ENCODE data around the gene ARMC2. TPM values are rescaled to one million over a fixed set of nuclear protein-coding genes. Genes with fewer than 3 reads are reported as not detected.

ARMC2 gene
- total and polyA plus RNA-seq, 2 donors (not counting 1 experiment from before 2014, with no cell fraction given): 4.8 to 9.9 TPM

DNA sequence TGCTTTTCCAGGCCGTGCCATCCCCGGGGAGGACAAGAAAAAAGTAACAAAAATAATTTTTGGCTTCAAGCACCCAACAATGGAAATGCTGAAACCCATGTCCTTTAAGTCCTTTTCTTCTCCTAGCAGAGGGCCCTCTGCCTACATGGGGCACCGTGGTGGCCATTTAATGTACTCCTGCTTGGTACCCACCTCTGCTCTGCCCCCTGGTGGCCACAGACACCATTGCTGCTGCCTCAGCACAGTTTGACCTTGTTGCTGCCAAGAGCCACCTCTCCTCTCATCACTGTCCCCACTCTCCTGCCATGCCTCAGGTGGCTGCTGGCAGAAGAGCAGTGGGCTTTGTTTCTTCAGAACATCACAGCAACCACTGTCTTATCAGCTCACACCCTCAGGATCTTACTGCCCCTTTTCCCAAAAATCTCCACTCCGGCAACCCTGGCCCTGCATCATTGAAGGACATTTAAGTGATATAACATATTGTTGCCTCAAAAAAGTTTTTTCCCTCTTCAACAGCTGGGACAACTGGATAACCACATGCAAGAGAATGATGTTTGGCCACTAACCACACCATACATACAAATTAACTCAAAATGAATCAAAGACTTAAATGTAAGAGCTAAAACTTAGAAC, 12.9 kb upstream of the ARMC2 start:
- CTCF ChIA-PET: interaction anchor here (0.8 to 5.9 kb wide), 18 partner anchors 11 to 298 kb away, joined by 3 to 107 read pairs (median 4); partner anchors contain the start of gene ARMC2
- DNase-seq (peak; percentile 86), ATAC-seq (ENCODE audit: low read depth) (peak; percentile 96)
- Histone ChIP-seq H3K4me1 (ENCODE audit: control insufficient read depth in 2 of 2, insufficient read depth in 2 of 2, low read length in 2 of 2) (peaks cover 14 to 17% of the 10 kb centered on the region in 2 donors), H3K27me3 (replicated peaks in 1 of 4; ENCODE audit: control extremely low read depth in 1 of 4, control insufficient read depth in 3 of 4, insufficient read depth in 4 of 4, low read length in 3 of 4) (peaks cover 0 to 6% (median 2%) of the 10 kb centered on the region in 4 experiments), H4K20me1 (ENCODE audit: control insufficient read depth, insufficient read depth, low read length, poor library complexity, severe bottlenecking) (no peaks in the 10 kb centered on the region), H3K9me3 (ENCODE audit: control extremely low read depth in 1 of 3, control insufficient read depth in 2 of 3, insufficient read depth in 1 of 3, low read length in 2 of 3) (no peaks in the 10 kb centered on the region), H3K36me3 (replicated peaks in 1 of 2; ENCODE audit: control extremely low read depth in 1 of 2, control insufficient read depth in 1 of 2, extremely low read depth in 1 of 2, insufficient read depth in 2 of 2, low read length in 1 of 2) (no peaks in the 10 kb centered on the region), H3K27ac (ENCODE audit: low read length in 2 of 2) (no peak overlapping the region), H3K79me2 (ENCODE audit: control insufficient read depth, insufficient read depth, low read length) (no peaks in the 10 kb centered on the region), H3K4me3 (ENCODE audit: control extremely low read depth in 1 of 5, extremely low read depth in 1 of 5, insufficient read depth in 1 of 5, low read depth in 2 of 5, low read length in 4 of 5) (no peak overlapping the region), H3K9ac (ENCODE audit: low read length) (no peak overlapping the region), H3K4me2 (replicated peaks; ENCODE audit: low read depth, low read length, poor library complexity, severe bottlenecking) (peak overlapping the region; percentile 13), H2AFZ (ENCODE audit: insufficient read depth, low read depth, low read length, poor library complexity, severe bottlenecking) (peak overlapping the region; percentile 40)
- no peaks in the 10 kb centered on the region for H3K9me3 Mint-ChIP-seq (ENCODE audit: insufficient read depth)
- no peak overlapping the region for H3K4me3 Mint-ChIP-seq
- POLR2A ChIA-PET: no interaction called here
- H3K4me1 Mint-ChIP-seq: peaks cover 25% of the 10 kb centered on the region
- H3K27ac Mint-ChIP-seq: no peak overlapping the region
- intact Hi-C loops (cut with micrococcal nuclease): loop anchor here (1.0 to 2.0 kb wide), 5 partner anchors 13 to 293 kb away; partner anchors contain the start of gene ARMC2
- TF ChIP-seq EZH2 (IDR thresholded peaks at IDR 0.05; ENCODE audit: borderline replicate concordance, insufficient read depth, low read depth, low read length, poor library complexity, severe bottlenecking): no peak
- TF ChIP-seq CTCF (IDR thresholded peaks at IDR 0.05): peak; percentile 92
- 28% methylated on average over 3 of the region's 4 CpGs for WGBS (ENCODE audit: insufficient coverage)
- H3K27me3 Mint-ChIP-seq: peaks cover 15% of the 10 kb centered on the region

DNA sequence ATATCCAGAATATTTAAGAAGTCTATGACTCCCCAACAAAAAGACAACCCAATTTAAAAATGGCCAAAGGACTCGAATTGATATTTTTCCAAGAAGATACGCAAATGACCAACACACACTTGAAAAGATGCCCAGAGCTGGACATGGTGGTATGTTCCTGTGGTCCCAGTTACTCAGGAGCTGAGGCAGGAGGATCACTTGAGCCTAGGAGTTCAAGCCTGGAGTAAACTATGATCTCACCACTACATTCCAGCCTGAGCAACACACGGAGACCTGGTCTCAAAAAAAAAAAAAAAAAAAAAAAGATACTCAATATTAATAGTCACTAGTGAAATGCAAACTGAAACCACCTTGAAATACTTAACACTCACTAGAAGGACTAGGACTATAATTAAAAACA, 12.2 kb upstream of the ARMC2 start:
- H3K27ac Mint-ChIP-seq: no peak overlapping the region
- Histone ChIP-seq H3K9me3 (ENCODE audit: control extremely low read depth in 1 of 3, control insufficient read depth in 2 of 3, insufficient read depth in 1 of 3, low read length in 2 of 3) (no peaks in the 10 kb centered on the region), H2AFZ (ENCODE audit: insufficient read depth, low read depth, low read length, poor library complexity, severe bottlenecking) (no peak overlapping the region), H3K4me1 (ENCODE audit: control insufficient read depth in 2 of 2, insufficient read depth in 2 of 2, low read length in 2 of 2) (peaks cover 16 to 17% of the 10 kb centered on the region in 2 donors), H3K27me3 (replicated peaks in 1 of 4; ENCODE audit: control extremely low read depth in 1 of 4, control insufficient read depth in 3 of 4, insufficient read depth in 4 of 4, low read length in 3 of 4) (peaks cover 0 to 10% (median 3%) of the 10 kb centered on the region in 4 experiments), H3K79me2 (ENCODE audit: control insufficient read depth, insufficient read depth, low read length) (no peaks in the 10 kb centered on the region), H3K4me2 (replicated peaks; ENCODE audit: low read depth, low read length, poor library complexity, severe bottlenecking) (no peak overlapping the region), H3K9ac (ENCODE audit: low read length) (no peak overlapping the region), H4K20me1 (ENCODE audit: control insufficient read depth, insufficient read depth, low read length, poor library complexity, severe bottlenecking) (no peaks in the 10 kb centered on the region), H3K36me3 (replicated peaks in 1 of 2; ENCODE audit: control extremely low read depth in 1 of 2, control insufficient read depth in 1 of 2, extremely low read depth in 1 of 2, insufficient read depth in 2 of 2, low read length in 1 of 2) (no peaks in the 10 kb centered on the region), H3K4me3 (ENCODE audit: control extremely low read depth in 1 of 5, extremely low read depth in 1 of 5, insufficient read depth in 1 of 5, low read depth in 2 of 5, low read length in 4 of 5) (no peak overlapping the region), H3K27ac (ENCODE audit: low read length in 2 of 2) (no peak overlapping the region)
- POLR2A ChIA-PET: interaction anchor here (0.7 kb wide), 1 partner anchor 1286 kb away, joined by 6 read pairs; no protein-coding TSS in a partner anchor
- ATAC-seq (ENCODE audit: low read depth) (no peak), DNase-seq (no peak)
- H3K27me3 Mint-ChIP-seq: peaks cover 16% of the 10 kb centered on the region
- TF ChIP-seq EZH2 (IDR thresholded peaks at IDR 0.05; ENCODE audit: borderline replicate concordance, insufficient read depth, low read depth, low read length, poor library complexity, severe bottlenecking) (no peak), CTCF (IDR thresholded peaks at IDR 0.05) (no peak)
- H3K4me1 Mint-ChIP-seq: peaks cover 25% of the 10 kb centered on the region
- no peaks in the 10 kb centered on the region for H3K9me3 Mint-ChIP-seq (ENCODE audit: insufficient read depth)
- intact Hi-C loops (cut with micrococcal nuclease): no loop called here
- WGBS (ENCODE audit: insufficient coverage): no CpG with 5 or more reads among the region's 3 CpGs
- H3K4me3 Mint-ChIP-seq: no peak overlapping the region
- CTCF ChIA-PET: interaction anchor here (0.7 to 5.9 kb wide), 20 partner anchors 10 to 314 kb away, joined by 3 to 107 read pairs (median 4); partner anchors contain the start of gene ARMC2

Data from B cell (primary cell).